GM21528 (cell line): ENCODE results near the gene AGPAT2.
A peak's percentile ranks its signal among the peaks of the same experiment; 100 is the strongest.

Experiments
- ATAC-seq: cut with Tn5 transposase; IDR thresholded peaks from one replicate; pipeline ENCODE4 v1.9.1; 2021; ENCODE audit warnings: mild to moderate bottlenecking, moderate library complexity; ENCODE audit not compliant: unreplicated experiment, low FRiP score

The AGPAT2 gene

GRCh38 chr9:136703276-136703860, 16.1 kb upstream of the AGPAT2 start:
- no peak for ATAC-seq

- no peak for ATAC-seq
Observed at GRCh38 chr9:136701668-136702053, 14.4 kb upstream of the AGPAT2 start.

GRCh38 chr9:136700959-136701667, 13.9 kb upstream of the AGPAT2 start:
- peak; percentile 70 for ATAC-seq

- ATAC-seq = no peak
Observed at GRCh38 chr9:136700304-136700703, 13.0 kb upstream of the AGPAT2 start.

GRCh38 chr9:136698635-136699246, 11.5 kb upstream of the AGPAT2 start:
- ATAC-seq = no peak

GRCh38 chr9:136697821-136698526, 10.7 kb upstream of the AGPAT2 start:
- no peak for ATAC-seq

GRCh38 chr9:136697146-136697820, 10.0 kb upstream of the AGPAT2 start:
- no peak for ATAC-seq

- ATAC-seq = no peak
Observed at GRCh38 chr9:136696502-136696901, 9.2 kb upstream of the AGPAT2 start.

- ATAC-seq = no peak
Observed at GRCh38 chr9:136695955-136696354, 8.7 kb upstream of the AGPAT2 start.

GRCh38 chr9:136695435-136695895, 8.2 kb upstream of the AGPAT2 start:
- no peak for ATAC-seq

GRCh38 chr9:136694872-136695247, 7.6 kb upstream of the AGPAT2 start:
- ATAC-seq = no peak

- ATAC-seq = no peak
Observed at GRCh38 chr9:136694163-136694871, 7.1 kb upstream of the AGPAT2 start.

GRCh38 chr9:136693490-136694162, 6.4 kb upstream of the AGPAT2 start:
- no peak for ATAC-seq

GRCh38 chr9:136693135-136693489, 5.9 kb upstream of the AGPAT2 start:
- ATAC-seq = no peak

GRCh38 chr9:136692185-136693134, 5.2 kb upstream of the AGPAT2 start:
- ATAC-seq = no peak

GRCh38 chr9:136691316-136692184, 4.3 kb upstream of the AGPAT2 start:
- ATAC-seq = no peak

GRCh38 chr9:136690806-136691261, 3.6 kb upstream of the AGPAT2 start:
- ATAC-seq = no peak
